Prostate gland (tissue), 2 donors: Measurements from ENCODE around the gene SLC4A1. TPM values are rescaled to one million over a fixed set of nuclear protein-coding genes. Genes with fewer than 3 reads are reported as not detected.

Experiments used
- DNase-seq: peaks from one replicate; pipeline ENCODE4 v3.0.0-alpha.2; 2019; ENCODE audit warnings: low spot score
- H3K27ac ChIP-seq, 2 donors: fragments of 200-600 bp; sonication (generic); 2 replicates each; pipeline ENCODE4 v1.5.1; 2017 to 2019
- H3K27me3 ChIP-seq: fragments of 200-600 bp; sonication (generic); replicated peaks from 2 replicates; pipeline ENCODE4 v1.5.1; 2019; ENCODE audit not compliant: insufficient read depth
- H3K36me3 ChIP-seq, 2 donors: fragments of 200-600 bp; sonication (generic); 1 replicate in 1 of 2; 2 replicates in 1 of 2; pipeline versions ENCODE4 v1.5.1 to v1.8.1; 2017 to 2019
- H3K4me1 ChIP-seq: fragments of 200-600 bp; sonication (generic); replicated peaks from 2 replicates; pipeline ENCODE4 v1.5.1; 2019
- H3K4me3 ChIP-seq, 2 donors: fragments of 200-600 bp; sonication (generic); 2 replicates each; pipeline ENCODE4 v1.5.1; 2017 to 2019
- H3K9me3 ChIP-seq: fragments of 200-600 bp; sonication (generic); 2 replicates; pipeline ENCODE4 v1.5.1; 2017
- POLR2A ChIP-seq: fragments of 450-650 bp; IDR thresholded peaks from one replicate; pipeline ENCODE4 v1.6.1; 2016; ENCODE audit warnings: antibody characterized with exemption, mild to moderate bottlenecking
- POLR2AphosphoS5 ChIP-seq: sonication (generic); formaldehyde crosslinking; IDR thresholded peaks from one replicate; pipeline ENCODE4 v1.6.1; 2017; ENCODE audit warnings: antibody characterized with exemption
- WGBS: methylation state at CpG from one replicate; pipeline ENCODE4 v1.1.5; 2018; 5-methylcytosine and 5-hydroxymethylcytosine counted together
- intact Hi-C: fragments of 100-400 bp; cut with DNase I; formaldehyde crosslinking; loops from one replicate; pipeline ENCODE4 v1.14.2; 2022
- total RNA-seq, 2 donors: library from RNA; depleted of rRNA; stranded (reverse); fragments of >200 nt; gene quantifications; one replicate each; pipeline ENCODE4 v1.1.0, GENCODE V29; 2016
- TF ChIP-seq, protein P1 (sequence below), 4 experiments: fragments of 200-600 bp in 2 of 4; fragments of 450-650 bp in 2 of 4; sonication (generic) in 2 of 4; IDR thresholded peaks; 1 replicate in 3 of 4; 2 replicates in 1 of 4; pipeline ENCODE4 v1.5.1; 2016 to 2019; ENCODE audit warnings: antibody characterized with exemption in 4 of 4, mild to moderate bottlenecking in 2 of 4, moderate library complexity in 2 of 4

SLC4A1 gene
- total RNA-seq, 2 donors from 2014 or later, result 0.51 TPM; not detected in 1

GRCh38 chr17:44205962-44206824, 61.7 kb downstream of the SLC4A1 start:
- Histone ChIP-seq H3K4me3 (no peak overlapping the region), H3K27me3 (no peaks in the 10 kb centered on the region), H3K27ac (no peak overlapping the region), H3K4me1 (no peaks in the 10 kb centered on the region), H3K9me3 (no peaks in the 10 kb centered on the region), H3K36me3 (no peaks in the 10 kb centered on the region)
- DNase-seq, result no peak
- WGBS, result 49% methylated on average over 13 of the region's 13 CpGs
- intact Hi-C loops, result no loop called here
- TF ChIP-seq POLR2AphosphoS5 (no peak), POLR2A (no peak)
- TF ChIP-seq, protein P1, sequence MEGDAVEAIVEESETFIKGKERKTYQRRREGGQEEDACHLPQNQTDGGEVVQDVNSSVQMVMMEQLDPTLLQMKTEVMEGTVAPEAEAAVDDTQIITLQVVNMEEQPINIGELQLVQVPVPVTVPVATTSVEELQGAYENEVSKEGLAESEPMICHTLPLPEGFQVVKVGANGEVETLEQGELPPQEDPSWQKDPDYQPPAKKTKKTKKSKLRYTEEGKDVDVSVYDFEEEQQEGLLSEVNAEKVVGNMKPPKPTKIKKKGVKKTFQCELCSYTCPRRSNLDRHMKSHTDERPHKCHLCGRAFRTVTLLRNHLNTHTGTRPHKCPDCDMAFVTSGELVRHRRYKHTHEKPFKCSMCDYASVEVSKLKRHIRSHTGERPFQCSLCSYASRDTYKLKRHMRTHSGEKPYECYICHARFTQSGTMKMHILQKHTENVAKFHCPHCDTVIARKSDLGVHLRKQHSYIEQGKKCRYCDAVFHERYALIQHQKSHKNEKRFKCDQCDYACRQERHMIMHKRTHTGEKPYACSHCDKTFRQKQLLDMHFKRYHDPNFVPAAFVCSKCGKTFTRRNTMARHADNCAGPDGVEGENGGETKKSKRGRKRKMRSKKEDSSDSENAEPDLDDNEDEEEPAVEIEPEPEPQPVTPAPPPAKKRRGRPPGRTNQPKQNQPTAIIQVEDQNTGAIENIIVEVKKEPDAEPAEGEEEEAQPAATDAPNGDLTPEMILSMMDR (IDR thresholded peaks at IDR 0.05), result no peak

- TF ChIP-seq POLR2AphosphoS5 (no peak), POLR2A (no peak)
- TF ChIP-seq, protein P1 (IDR thresholded peaks at IDR 0.05), result no peak
- no peak for DNase-seq
- intact Hi-C loops, result no loop called here
Measured at GRCh38 chr17:44204441-44204882, 63.5 kb downstream of the SLC4A1 start.

DNA sequence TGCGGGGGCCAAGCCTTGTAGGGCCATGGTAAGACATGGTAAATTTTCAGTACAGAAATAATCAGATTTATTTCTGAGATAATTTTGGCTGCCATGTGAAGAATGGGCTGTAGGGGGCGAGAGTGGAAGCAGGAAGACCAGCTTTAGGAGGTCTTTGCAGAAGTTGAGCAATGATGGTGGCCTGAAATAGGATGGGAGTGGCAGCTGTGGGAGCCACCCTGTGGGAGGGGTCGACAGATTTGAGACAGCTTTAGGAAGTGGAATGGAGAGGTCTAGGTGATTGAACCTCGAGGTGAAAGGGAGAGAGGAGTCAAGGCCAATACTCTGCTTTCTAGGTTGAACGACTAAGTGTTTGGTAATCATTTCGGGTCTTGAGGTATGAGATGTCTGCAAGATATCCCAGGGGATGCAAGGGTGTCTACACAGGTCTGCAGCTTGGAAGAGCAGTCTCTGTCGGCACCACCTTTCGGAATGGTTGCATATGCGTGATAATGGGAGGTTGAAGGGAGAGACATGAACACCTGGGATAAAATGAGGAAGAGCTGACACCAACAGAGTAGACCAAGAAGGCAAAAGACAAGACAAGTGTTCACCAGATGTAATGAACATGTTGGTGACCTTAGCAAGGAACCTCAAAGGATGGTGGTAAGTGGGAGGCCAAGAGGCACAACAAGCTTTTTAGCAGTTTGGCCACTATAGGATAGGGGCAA, 64.0 kb downstream of the SLC4A1 start:
- DNase-seq, result no peak

More at GRCh38 chr17:44204441-44204882, 63.5 kb downstream of the SLC4A1 start:
- 68% methylated on average over 5 of the region's 5 CpGs for WGBS
- no peaks in the 10 kb centered on the region for H3K4me1 ChIP-seq
- H3K4me3 ChIP-seq, result no peak overlapping the region
- H3K9me3 ChIP-seq, result no peaks in the 10 kb centered on the region
- H3K27me3 ChIP-seq, result no peaks in the 10 kb centered on the region
- no peak overlapping the region for H3K27ac ChIP-seq
- H3K36me3 ChIP-seq, result no peaks in the 10 kb centered on the region

GRCh38 chr17:44202756-44203155, 65.2 kb downstream of the SLC4A1 start:
- H3K9me3 ChIP-seq, result no peaks in the 10 kb centered on the region
- no peaks in the 10 kb centered on the region for H3K36me3 ChIP-seq
- TF ChIP-seq POLR2A (no peak), POLR2AphosphoS5 (no peak)
- TF ChIP-seq, protein P1 (IDR thresholded peaks at IDR 0.05), result no peak
- WGBS, result 90% methylated on average over 4 of the region's 4 CpGs
- no peak overlapping the region for H3K27ac ChIP-seq
- no peak overlapping the region for H3K4me3 ChIP-seq
- no peaks in the 10 kb centered on the region for H3K27me3 ChIP-seq
- DNase-seq, result no peak
- peaks cover 3% of the 10 kb centered on the region for H3K4me1 ChIP-seq
- intact Hi-C loops, result no loop called here

More for the DNA sequence above, 64.0 kb downstream of the SLC4A1 start:
- H3K9me3 ChIP-seq, result no peaks in the 10 kb centered on the region
- H3K4me3 ChIP-seq, result no peak overlapping the region
- intact Hi-C loops, result no loop called here
- H3K36me3 ChIP-seq, result no peaks in the 10 kb centered on the region
- WGBS, result 55% methylated on average over 9 of the region's 9 CpGs
- TF ChIP-seq, protein P1 (IDR thresholded peaks at IDR 0.05), result peak in 2 of 4 experiments; percentile 40 to 41
- no peak for TF ChIP-seq POLR2A
- H3K27ac ChIP-seq, result no peak overlapping the region
- no peaks in the 10 kb centered on the region for H3K27me3 ChIP-seq
- no peaks in the 10 kb centered on the region for H3K4me1 ChIP-seq
